DMS79 (cell line): ENCODE data around the gene UBE2G2.
"Not testable (repeated sequence)": the region's sequence is repeated elsewhere in the genome, so short reads cannot be mapped to it uniquely, and the experiment has no call there.

Experiments used
- DNase-seq: peaks from one replicate; lab custom pipeline; 2025; lab: John Stamatoyannopoulos, UW

UBE2G2 gene

GRCh38 chr21:44836349-44836665 lies 34.7 kb upstream of the UBE2G2 start:
- no peak for DNase-seq

GRCh38 chr21:44835647-44835973 lies 34.0 kb upstream of the UBE2G2 start:
- no peak for DNase-seq

- DNase-seq = no peak
Observed at GRCh38 chr21:44834951-44835646, 33.5 kb upstream of the UBE2G2 start.

- no peak for DNase-seq
Observed at GRCh38 chr21:44834231-44834950, 32.8 kb upstream of the UBE2G2 start.

- DNase-seq = no peak
Observed at GRCh38 chr21:44833663-44834062, 32.0 kb upstream of the UBE2G2 start.

- DNase-seq = not testable (repeated sequence)
Observed at GRCh38 chr21:44832516-44833255, 31.1 kb upstream of the UBE2G2 start.

GRCh38 chr21:44831227-44831860 lies 29.7 kb upstream of the UBE2G2 start:
- no peak for DNase-seq

GRCh38 chr21:44829507-44830092 lies 28.0 kb upstream of the UBE2G2 start:
- no peak for DNase-seq

GRCh38 chr21:44828362-44829056 lies 26.9 kb upstream of the UBE2G2 start:
- DNase-seq = no peak

GRCh38 chr21:44823179-44823660 lies 21.6 kb upstream of the UBE2G2 start:
- no peak for DNase-seq

GRCh38 chr21:44822484-44823178 lies 21.0 kb upstream of the UBE2G2 start:
- DNase-seq = no peak

- DNase-seq = no peak
Observed at GRCh38 chr21:44820851-44821250, 19.2 kb upstream of the UBE2G2 start.

- no peak for DNase-seq
Observed at GRCh38 chr21:44819283-44820243, 17.9 kb upstream of the UBE2G2 start.

- DNase-seq = no peak
Observed at GRCh38 chr21:44818640-44819011, 17.0 kb upstream of the UBE2G2 start.

- DNase-seq = peak; percentile 17
Observed at GRCh38 chr21:44817914-44818639, 16.5 kb upstream of the UBE2G2 start, which contains the start of gene SUMO3. SUMO3 (minus strand) TSS chr21:44818062; CDS start chr21:44817968, 94 bp downstream.

- peak; percentile 23 for DNase-seq
Observed at GRCh38 chr21:44817506-44817880, 15.9 kb upstream of the UBE2G2 start.

GRCh38 chr21:44816761-44817505 lies 15.3 kb upstream of the UBE2G2 start:
- DNase-seq = no peak
